Measurements from ENCODE around the gene POLL.

POLL gene

DNA sequence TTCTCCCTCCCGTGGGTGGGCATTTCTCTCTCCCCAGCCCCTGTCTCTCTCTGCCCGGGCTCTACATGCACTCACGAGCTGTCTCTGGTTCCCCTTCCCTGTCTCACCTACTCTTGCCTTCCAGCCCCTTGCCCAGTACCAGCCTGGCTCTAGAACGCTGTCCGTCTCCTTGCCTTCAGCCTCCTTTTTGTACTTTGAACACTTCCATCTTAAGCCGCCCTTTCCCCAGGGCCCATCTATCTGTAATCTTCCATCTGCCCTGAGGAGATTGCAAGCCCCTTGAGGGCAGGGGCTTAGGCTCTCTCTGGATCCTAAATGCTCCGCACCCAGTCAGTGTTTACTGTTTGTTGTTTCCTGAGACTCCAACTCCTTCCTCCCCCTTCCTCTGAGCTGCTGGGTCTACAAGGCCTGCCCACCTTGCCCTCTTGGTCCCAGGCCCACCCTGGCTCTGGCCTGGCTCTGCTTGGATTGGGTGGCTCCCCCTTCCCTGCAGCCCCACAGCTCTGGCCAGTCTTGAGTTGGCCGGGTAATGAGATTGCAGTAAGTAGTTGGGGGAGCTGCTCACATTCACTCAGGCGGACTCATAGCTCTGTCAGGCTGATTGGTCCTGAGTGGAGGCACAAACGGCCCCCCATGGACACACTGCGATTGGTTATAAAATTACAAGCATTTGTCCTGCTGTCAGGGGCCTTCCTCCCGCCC is 28.3 kb downstream of the POLL start:
- DNase-seq = no peak

- no peak for DNase-seq
These were observed 29.1 kb downstream of the POLL start for GRCh38 chr10:101558671-101559595.

- no peak for DNase-seq
These were observed 29.9 kb downstream of the POLL start for GRCh38 chr10:101558204-101558603.

DNA sequence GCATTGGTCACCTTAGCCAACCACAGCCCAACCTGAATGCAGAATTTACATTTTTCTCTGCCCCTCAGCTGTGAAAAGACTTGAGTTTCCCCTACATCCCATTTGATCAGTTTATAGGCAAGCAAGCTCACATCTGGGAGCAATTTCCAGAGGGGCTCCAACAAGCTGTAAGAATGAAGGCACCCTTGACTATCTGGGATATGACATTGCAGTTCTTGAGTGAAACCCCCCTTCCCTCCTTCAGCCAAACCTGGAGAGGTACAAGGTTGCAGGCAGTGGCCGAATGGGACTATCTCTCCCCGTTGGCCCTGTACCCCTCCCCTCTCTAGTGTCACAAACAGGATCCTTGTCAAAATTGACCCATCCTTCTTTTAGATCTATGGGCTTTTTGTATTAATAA is 30.5 kb downstream of the POLL start:
- no peak for DNase-seq

GRCh38 chr10:101552442-101552841 is 35.6 kb downstream of the POLL start:
- DNase-seq = no peak

- no peak for DNase-seq
These were observed 37.1 kb downstream of the POLL start for GRCh38 chr10:101550965-101551364.

GRCh38 chr10:101545898-101546297 is 42.2 kb downstream of the POLL start:
- DNase-seq = no peak

DNA sequence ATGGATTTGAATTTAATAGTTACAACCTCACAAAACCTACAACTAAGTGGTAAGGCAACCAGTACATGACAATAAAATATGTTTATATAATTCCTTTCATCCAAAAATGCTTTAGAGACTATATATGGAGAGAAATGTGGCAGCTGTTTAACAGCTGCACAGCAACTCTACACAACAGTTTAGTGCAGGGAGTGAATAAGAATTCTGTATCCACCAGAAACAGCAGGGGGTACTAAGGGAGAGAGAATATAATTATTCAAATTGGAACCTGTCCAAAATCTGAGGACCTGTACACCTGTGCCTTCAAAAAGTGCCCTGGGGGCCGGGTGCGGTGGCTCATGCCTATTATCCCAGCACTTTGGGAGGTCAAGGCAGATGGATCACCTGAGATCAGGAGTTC is 49.6 kb downstream of the POLL start:
- DNase-seq = no peak

DNA sequence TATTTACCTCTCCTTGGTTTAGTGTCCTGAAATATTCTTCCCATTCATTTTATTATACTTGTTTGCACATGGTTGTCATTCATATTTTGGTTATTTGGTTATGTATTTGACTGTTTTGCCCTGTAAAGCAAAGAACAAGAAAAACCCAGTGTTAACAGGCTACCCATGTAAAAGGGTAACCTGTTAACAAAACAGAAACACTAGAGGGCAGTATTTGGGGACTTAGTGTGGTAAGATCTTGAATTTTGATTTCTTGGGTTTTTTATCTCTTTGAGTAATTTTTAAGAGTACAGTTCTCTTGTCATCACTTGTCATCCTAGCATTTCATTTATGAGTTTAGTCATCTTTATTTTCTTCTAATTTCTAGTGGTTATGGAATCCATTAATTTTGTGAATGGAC is 51.3 kb downstream of the POLL start:
- no peak for DNase-seq

DNA sequence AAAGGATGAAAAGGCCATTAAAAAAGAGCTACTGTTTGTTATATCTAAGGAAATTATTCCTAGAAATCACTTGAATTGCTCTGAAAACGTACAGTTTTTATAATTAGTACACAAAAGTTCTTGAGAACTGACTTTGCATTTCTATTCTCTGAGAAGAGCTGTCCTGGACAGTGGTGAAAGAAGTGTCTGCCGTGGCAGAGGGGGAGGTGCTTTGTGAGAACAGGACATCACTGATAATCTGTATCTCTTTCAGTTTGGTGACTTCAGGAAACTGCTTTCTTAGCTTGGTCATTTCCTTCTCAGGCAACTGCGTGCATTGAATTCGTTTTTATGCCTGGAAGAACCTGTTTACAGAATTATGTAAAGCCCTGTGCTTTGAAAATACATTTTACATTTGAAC is 52.1 kb downstream of the POLL start:
- DNase-seq = no peak

- DNase-seq = no peak
These were observed 58.1 kb downstream of the POLL start for GRCh38 chr10:101529725-101530553.

GRCh38 chr10:101529207-101529606 is 58.9 kb downstream of the POLL start:
- DNase-seq = no peak

All from activated CD4-positive, alpha-beta T cell treated with anti-CD3 and anti-CD28 coated beads, Interleukin-2, amount 50 U/mL, for 48 hours (primary cell).